Stimulated activated CD4-positive, alpha-beta T cell treated with anti-CD3 and anti-CD28 coated beads, Interleukin-1b, Interleukin-23, amount 100 ng/mL, for 1 hour (primary cell): ENCODE measurements around the gene PSG6.
"Not testable (repeated sequence)": the region's sequence is repeated elsewhere in the genome, so short reads cannot be mapped to it uniquely, and the experiment has no call there.

ENCODE experiments used
- DNase-seq, 2 donors: peaks; one replicate each; pipeline ENCODE4 v3.0.0-alpha.2; 2020; ENCODE audit warnings: low read depth in 2 of 2

The PSG6 gene

GRCh38 chr19:42911731-42912130 is 6.0 kb downstream of the PSG6 start:
- DNase-seq = not testable (repeated sequence)

GRCh38 chr19:42906162-42906561 is 11.5 kb downstream of the PSG6 start:
- not testable (repeated sequence) for DNase-seq

GRCh38 chr19:42900561-42900960 is 17.1 kb downstream of the PSG6 start:
- not testable (repeated sequence) for DNase-seq

GRCh38 chr19:42899674-42900073 is 18.0 kb downstream of the PSG6 start:
- not testable (repeated sequence) for DNase-seq

GRCh38 chr19:42899110-42899509 is 18.6 kb downstream of the PSG6 start:
- DNase-seq = not testable (repeated sequence)

- not testable (repeated sequence) for DNase-seq
Observed at GRCh38 chr19:42898656-42899055, 19.0 kb downstream of the PSG6 start.

GRCh38 chr19:42897729-42898128 is 20.0 kb downstream of the PSG6 start:
- not testable (repeated sequence) for DNase-seq

- DNase-seq = not testable (repeated sequence)
Observed at GRCh38 chr19:42890446-42890845, 27.2 kb downstream of the PSG6 start.

- DNase-seq = not testable (repeated sequence)
Observed at GRCh38 chr19:42887876-42888445, 29.7 kb downstream of the PSG6 start.

GRCh38 chr19:42882730-42883129 is 35.0 kb downstream of the PSG6 start:
- DNase-seq = not testable (repeated sequence)

GRCh38 chr19:42882010-42882409 is 35.7 kb downstream of the PSG6 start:
- not testable (repeated sequence) for DNase-seq

GRCh38 chr19:42881279-42881678 is 36.4 kb downstream of the PSG6 start:
- DNase-seq = not testable (repeated sequence)

GRCh38 chr19:42880621-42881020 is 37.1 kb downstream of the PSG6 start:
- DNase-seq = not testable (repeated sequence)

GRCh38 chr19:42879613-42880012 is 38.1 kb downstream of the PSG6 start, which contains the start of gene PSG1:
Gene PSG1 (minus strand): TSS chr19:42879713. CDS start chr19:42879581, 132 bp downstream.
- no peak for DNase-seq

GRCh38 chr19:42876596-42876995 is 41.1 kb downstream of the PSG6 start:
- DNase-seq = not testable (repeated sequence)

- DNase-seq = not testable (repeated sequence)
Observed at GRCh38 chr19:42875881-42876280, 41.8 kb downstream of the PSG6 start.

- not testable (repeated sequence) for DNase-seq
Observed at GRCh38 chr19:42874901-42875813, 42.5 kb downstream of the PSG6 start.

GRCh38 chr19:42874136-42874535 is 43.6 kb downstream of the PSG6 start:
- DNase-seq = not testable (repeated sequence)

- DNase-seq = no peak
Observed at GRCh38 chr19:42872608-42873007, 45.1 kb downstream of the PSG6 start.

GRCh38 chr19:42857544-42857867 is 60.2 kb downstream of the PSG6 start:
- no peak for DNase-seq

- DNase-seq = not testable (repeated sequence)
Observed at GRCh38 chr19:42856866-42857543, 60.7 kb downstream of the PSG6 start.

- not testable (repeated sequence) for DNase-seq
Observed at GRCh38 chr19:42854745-42855144, 62.9 kb downstream of the PSG6 start.
